Small intestine (tissue), 7 donors: ENCODE results near the gene MOCOS. TPM values are rescaled to one million over a fixed set of nuclear protein-coding genes. Genes with fewer than 3 reads are reported as not detected.

Experiments
- DNase-seq, 2 donors: peaks; one replicate each; pipeline versions ENCODE4 v3.0.0 to v3.0.0-alpha.2; 2013
- FAIRE-seq: peaks from 2 replicates; lab custom pipeline; 2012; peaks lifted over from hg19 to GRCh38; lab: Jason Lieb, UNC
- H3K27ac ChIP-seq, 3 donors: one replicate each; pipeline ENCODE4 v1.5.1; 2013; ENCODE audit warnings: low read length in 2 of 3, mild to moderate bottlenecking in 2 of 3, control low read depth in 1 of 3, inconsistent platforms in 1 of 3, low read depth in 1 of 3, moderate library complexity in 1 of 3
- H3K27me3 ChIP-seq, 3 donors: one replicate each; pipeline ENCODE4 v1.6.1; 2013; ENCODE audit warnings: low read length in 3 of 3, inconsistent platforms in 1 of 3; ENCODE audit not compliant: control insufficient read depth in 3 of 3, insufficient read depth in 3 of 3
- H3K36me3 ChIP-seq, 3 donors: one replicate each; pipeline ENCODE4 v1.6.1; 2013; ENCODE audit warnings: low read length in 3 of 3, inconsistent platforms in 1 of 3, low read depth in 1 of 3, mild to moderate bottlenecking in 1 of 3, moderate library complexity in 1 of 3; ENCODE audit not compliant: control insufficient read depth in 3 of 3, insufficient read depth in 2 of 3
- H3K4me1 ChIP-seq, 3 donors: one replicate each; pipeline ENCODE4 v1.6.1; 2013; ENCODE audit warnings: low read length in 2 of 3, inconsistent platforms in 1 of 3, low read depth in 1 of 3, mild to moderate bottlenecking in 1 of 3, moderate library complexity in 1 of 3; ENCODE audit not compliant: control insufficient read depth in 3 of 3, insufficient read depth in 2 of 3
- H3K4me3 ChIP-seq, 3 donors: one replicate each; pipeline ENCODE4 v1.5.1; 2013; ENCODE audit warnings: low read length in 3 of 3, control low read depth in 1 of 3, inconsistent platforms in 1 of 3, low read depth in 1 of 3, mild to moderate bottlenecking in 1 of 3, moderate library complexity in 1 of 3
- H3K9me3 ChIP-seq, 2 donors: one replicate each; pipeline ENCODE4 v1.6.1; 2013; ENCODE audit warnings: low read depth in 1 of 2, low read length in 1 of 2; ENCODE audit not compliant: control insufficient read depth in 2 of 2, insufficient read depth in 1 of 2
- WGBS, 3 donors: extraction: QIAGEN DNeasy Blood & Tissue Kit; methylation state at CpG; one replicate each; pipeline ENCODE4 v1.1.7; 2013; 5-methylcytosine and 5-hydroxymethylcytosine counted together
- polyA plus RNA-seq, 4 donors: library from polyadenylated mRNA; stranded (reverse) in 3 of 4; unstranded in 1 of 4; fragments of 200-250 nt in 3 of 4; fragments of 120-200 nt in 1 of 4; gene quantifications; one replicate each; pipeline versions ENCODE4 v1.2.1 to v1.2.3, GENCODE V29; 2013
- donor health status: healthy with polysubstance abuse.
- donor health status: control.
- donor health status: control.
- donor health status: Bipolar disorder and iron deficiency.
- donor health status: healthy.

MOCOS gene
- polyA plus RNA-seq, 4 donors, result 3.2 to 19.7 (median 16.7) TPM

GRCh38 chr18:36183033-36183432 lies 4.3 kb upstream of the MOCOS start:
- H3K27ac ChIP-seq, result no peak overlapping the region
- no peak for FAIRE-seq
- WGBS, 3 donors, result 88 to 94% (median 92%) methylated on average over 6 of the region's 6 CpGs
- no peak overlapping the region for H3K4me3 ChIP-seq
- peaks cover 0 to 5% (median 0%) of the 10 kb centered on the region in 3 donors for H3K4me1 ChIP-seq
- no peak for DNase-seq
- H3K9me3 ChIP-seq, result no peaks in the 10 kb centered on the region
- peaks cover 0 to 11% (median 0%) of the 10 kb centered on the region in 3 donors for H3K27me3 ChIP-seq
- peaks cover 0 to under 1% (median 0%) of the 10 kb centered on the region in 3 donors for H3K36me3 ChIP-seq

GRCh38 chr18:36183987-36184386 lies 3.3 kb upstream of the MOCOS start:
- Histone ChIP-seq H3K27ac (no peak overlapping the region), H3K36me3 (no peaks in the 10 kb centered on the region), H3K27me3 (peaks cover 0 to 19% (median 0%) of the 10 kb centered on the region in 3 donors), H3K4me3 (no peak overlapping the region), H3K9me3 (no peaks in the 10 kb centered on the region), H3K4me1 (peaks cover 0 to 5% (median 0%) of the 10 kb centered on the region in 3 donors)
- FAIRE-seq (no peak), DNase-seq (no peak)
- WGBS, 3 donors, result 82 to 89% (median 84%) methylated on average over 2 of the region's 2 CpGs

GRCh38 chr18:36185157-36185556 lies 2.1 kb upstream of the MOCOS start:
- peaks cover 0 to 19% (median 0%) of the 10 kb centered on the region in 3 donors for H3K27me3 ChIP-seq
- no peaks in the 10 kb centered on the region for H3K9me3 ChIP-seq
- DNase-seq (no peak), FAIRE-seq (no peak)
- no peak overlapping the region for H3K4me3 ChIP-seq
- H3K36me3 ChIP-seq, result no peaks in the 10 kb centered on the region
- WGBS, 3 donors, result 84 to 98% (median 88%) methylated on average over 3 of the region's 3 CpGs
- peaks cover 0 to 9% (median 0%) of the 10 kb centered on the region in 3 donors for H3K4me1 ChIP-seq
- no peak overlapping the region for H3K27ac ChIP-seq

GRCh38 chr18:36185901-36186460 lies 1.3 kb upstream of the MOCOS start:
- H3K27ac ChIP-seq, result no peak overlapping the region
- WGBS, 3 donors, result 73 to 88% (median 82%) methylated on average over 17 to 18 of the region's 18 CpGs
- H3K36me3 ChIP-seq, result no peaks in the 10 kb centered on the region
- H3K4me3 ChIP-seq, result peak overlapping the region in 1 of 3 donors; percentile 89
- H3K9me3 ChIP-seq, result no peaks in the 10 kb centered on the region
- peaks cover 0 to 9% (median 0%) of the 10 kb centered on the region in 3 donors for H3K4me1 ChIP-seq
- no peak for FAIRE-seq
- DNase-seq, result no peak
- peaks cover 0 to 19% (median 0%) of the 10 kb centered on the region in 3 donors for H3K27me3 ChIP-seq

- WGBS, 3 donors, result 4 to 9% (median 7%) methylated on average over 43 to 47 of the region's 47 CpGs
- Histone ChIP-seq H3K9me3 (no peaks in the 10 kb centered on the region), H3K4me1 (peaks cover 0 to 9% (median 0%) of the 10 kb centered on the region in 3 donors), H3K4me3 (peak overlapping the region; percentile 55 to 89 (median 80)), H3K27ac (peak overlapping the region in 2 of 3 donors; percentile 67 to 81), H3K27me3 (peaks cover 0 to 19% (median 0%) of the 10 kb centered on the region in 3 donors), H3K36me3 (no peaks in the 10 kb centered on the region)
- FAIRE-seq (no peak), DNase-seq (peak; percentile 66)
Observed at GRCh38 chr18:36186461-36187192, 670 bp upstream of the MOCOS start.

- Histone ChIP-seq H3K4me3 (peak overlapping the region; percentile 55 to 89 (median 80)), H3K27ac (peak overlapping the region in 2 of 3 donors; percentile 81 to 95), H3K36me3 (no peaks in the 10 kb centered on the region), H3K27me3 (peaks cover 0 to 19% (median 0%) of the 10 kb centered on the region in 3 donors), H3K4me1 (peaks cover 0 to 9% (median 0%) of the 10 kb centered on the region in 3 donors), H3K9me3 (no peaks in the 10 kb centered on the region)
- WGBS, 3 donors, result 14 to 31% (median 22%) methylated on average over 39 to 43 of the region's 43 CpGs
- DNase-seq, result peak; percentile 22 to 90
- no peak for FAIRE-seq
Observed at GRCh38 chr18:36187826-36188721, 777 bp downstream of the MOCOS start.

GRCh38 chr18:36188916-36189315 lies 1.6 kb downstream of the MOCOS start:
- H3K4me1 ChIP-seq, result peaks cover 0 to 9% (median 0%) of the 10 kb centered on the region in 3 donors
- no peaks in the 10 kb centered on the region for H3K36me3 ChIP-seq
- DNase-seq (peak in 1 of 2 donors; percentile 18), FAIRE-seq (no peak)
- 34 to 61% (median 46%) methylated on average over 3 of the region's 3 CpGs for WGBS, 3 donors
- H3K9me3 ChIP-seq, result no peaks in the 10 kb centered on the region
- H3K27me3 ChIP-seq, result peaks cover 0 to 19% (median 0%) of the 10 kb centered on the region in 3 donors
- H3K27ac ChIP-seq, result no peak overlapping the region
- H3K4me3 ChIP-seq, result peak overlapping the region in 1 of 3 donors; percentile 89

GRCh38 chr18:36189486-36189885 lies 2.2 kb downstream of the MOCOS start:
- Histone ChIP-seq H3K36me3 (no peaks in the 10 kb centered on the region), H3K27ac (no peak overlapping the region), H3K27me3 (peaks cover 0 to 17% (median 0%) of the 10 kb centered on the region in 3 donors), H3K9me3 (no peaks in the 10 kb centered on the region), H3K4me3 (no peak overlapping the region), H3K4me1 (peaks cover 0 to 9% (median 0%) of the 10 kb centered on the region in 3 donors)
- 54 to 70% (median 55%) methylated on average over 4 of the region's 4 CpGs for WGBS, 3 donors
- FAIRE-seq (no peak), DNase-seq (no peak)
